Endothelial cell of umbilical vein (primary cell): ENCODE measurements around the gene RWDD2A. TPM values are rescaled to one million over a fixed set of nuclear protein-coding genes. Genes with fewer than 3 reads are reported as not detected.

ENCODE experiments used
- BruUV-seq: library from RNA; stranded (reverse); fragments of 400-500 nt; replicated peaks from 2 replicates; lab custom pipeline; 2021; lab: Mats Ljungman, UMichigan
- CTCF ChIA-PET: fragments of 300-600, 350-600 bp; sonication (Branson Sonifier 250); formaldehyde crosslinking; loops from one replicate; lab custom pipeline; 2021; ENCODE audit warnings: antibody characterized with exemption, inconsistent platforms; lab: Charles Lee
- POLR2A ChIA-PET: fragments of 300-600, 350-600 bp; sonication (Branson Sonifier 250); formaldehyde crosslinking; loops from one replicate; lab custom pipeline; 2021; ENCODE audit warnings: antibody characterized with exemption, inconsistent platforms; lab: Charles Lee
- DNase-seq: peaks from one replicate; pipeline ENCODE4 v3.0.0-alpha.2; 2011; ENCODE audit warnings: low read depth, low spot score
- FAIRE-seq: peaks from 2 replicates; lab custom pipeline; 2011; peaks lifted over from hg19 to GRCh38; lab: Jason Lieb, UNC
- H2AFZ ChIP-seq: 2 replicates; pipeline ENCODE4 v1.6.0; 2012; ENCODE audit warnings: low read depth, low read length, control low read depth, inconsistent platforms
- H3K27ac ChIP-seq: 2 replicates; pipeline ENCODE4 v1.5.1; 2011; ENCODE audit warnings: low read depth, mild to moderate bottlenecking, control low read depth, low read length, moderate library complexity; ENCODE audit not compliant: insufficient read depth
- H3K27me3 ChIP-seq, 2 experiments: 2 replicates each; pipeline versions ENCODE4 v1.6.0 to v1.6.1; 2011; ENCODE audit warnings: low read length in 2 of 2, mixed read lengths in 1 of 2; ENCODE audit not compliant: control insufficient read depth in 2 of 2, insufficient read depth in 2 of 2
- H3K36me3 ChIP-seq, 2 experiments: 2 replicates in 1 of 2; 3 replicates in 1 of 2; pipeline ENCODE4 v1.5.1; 2011; ENCODE audit warnings: low read length in 2 of 2, mild to moderate bottlenecking in 1 of 2, moderate library complexity in 1 of 2; ENCODE audit not compliant: control insufficient read depth in 2 of 2, insufficient read depth in 2 of 2; ENCODE audit errors: extremely low read depth in 1 of 2
- H3K4me1 ChIP-seq: 3 replicates; pipeline ENCODE4 v1.5.1; 2011; ENCODE audit warnings: mild to moderate bottlenecking, low read length; ENCODE audit not compliant: control insufficient read depth, insufficient read depth; ENCODE audit errors: extremely low read depth
- H3K4me2 ChIP-seq: 2 replicates; pipeline ENCODE4 v1.6.1; 2011; ENCODE audit warnings: low read length, control low read depth, mixed read lengths; ENCODE audit not compliant: insufficient read depth
- H3K4me3 ChIP-seq, 3 experiments: fragments of 200-600 bp in 1 of 3; sonication (generic), shearing (Covaris generic) in 1 of 3; replicated peaks in 1 of 3; 2 replicates each; pipeline ENCODE4 v1.5.1; 2011 to 2016; ENCODE audit warnings: control low read depth in 3 of 3, low read length in 3 of 3, mild to moderate bottlenecking in 2 of 3, inconsistent platforms in 1 of 3, low read depth in 1 of 3, moderate library complexity in 1 of 3; ENCODE audit not compliant: insufficient read depth in 1 of 3
- H3K79me2 ChIP-seq: 2 replicates; pipeline ENCODE4 v1.6.0; 2012; ENCODE audit warnings: low read length, inconsistent platforms; ENCODE audit not compliant: control insufficient read depth, insufficient read depth
- H3K9ac ChIP-seq: replicated peaks from 2 replicates; pipeline ENCODE3; 2011; ENCODE audit warnings: low read length, control low read depth; ENCODE audit not compliant: insufficient read depth; ENCODE audit errors: extremely low read depth
- H3K9me1 ChIP-seq: replicated peaks from 3 replicates; pipeline ENCODE4 v1.6.0; 2011; ENCODE audit warnings: mild to moderate bottlenecking, low read length; ENCODE audit not compliant: control insufficient read depth, insufficient read depth; ENCODE audit errors: extremely low read depth
- H3K9me3 ChIP-seq: replicated peaks from 2 replicates; pipeline ENCODE4 v1.5.1; 2012; ENCODE audit warnings: low read length, inconsistent platforms; ENCODE audit not compliant: control insufficient read depth, insufficient read depth
- H4K20me1 ChIP-seq: replicated peaks from 2 replicates; pipeline ENCODE3; 2011; ENCODE audit warnings: mild to moderate bottlenecking, low read length; ENCODE audit not compliant: control insufficient read depth, insufficient read depth; ENCODE audit errors: extremely low read depth
- EZH2 ChIP-seq: IDR thresholded peaks from 2 replicates; pipeline ENCODE4 v1.6.1; 2012; ENCODE audit warnings: borderline replicate concordance, low read depth, mild to moderate bottlenecking, moderate library complexity, low read length, inconsistent platforms; ENCODE audit not compliant: severe bottlenecking
- FOS ChIP-seq: IDR thresholded peaks from 2 replicates; pipeline ENCODE4 v1.6.1; 2011; ENCODE audit warnings: mild to moderate bottlenecking, low read length, moderate library complexity, borderline replicate concordance; ENCODE audit not compliant: insufficient read depth
- GATA2 ChIP-seq: IDR thresholded peaks from 2 replicates; pipeline ENCODE4 v1.7.0; 2011; ENCODE audit warnings: low read depth, mild to moderate bottlenecking, moderate library complexity, mixed read lengths, low read length; ENCODE audit not compliant: insufficient read length, insufficient read depth
- POLR2A ChIP-seq: IDR thresholded peaks from 2 replicates; pipeline ENCODE4 v1.6.1; 2012; ENCODE audit warnings: low read depth, mild to moderate bottlenecking, control low read depth, low read length
- POLR2AphosphoS5 ChIP-seq: IDR thresholded peaks from 2 replicates; pipeline ENCODE4 v1.6.1; 2012; ENCODE audit warnings: low read depth, mild to moderate bottlenecking, control low read depth, low read length, moderate library complexity; ENCODE audit not compliant: insufficient read depth
- dilution Hi-C: fragments of 300-500 bp; cut with MboI; formaldehyde crosslinking; loops from one replicate; pipeline ENCODE4 v1.15.0; 2019; ENCODE audit warnings: low sequenced_read_pairs; ENCODE audit not compliant: extremely low pct_ligation_motif_present
- intact Hi-C: fragments of 100-400 bp; cut with micrococcal nuclease; formaldehyde crosslinking; loops from one replicate; pipeline ENCODE4 v1.10.0; 2022
- polyA plus RNA-seq, 4 experiments: library from polyadenylated mRNA; depleted of rRNA in 3 of 4; stranded (reverse) in 3 of 4; unstranded in 1 of 4; fragments of >200 nt; gene quantifications; 2 replicates each; pipeline versions ENCODE4 v1.2.1 to v1.2.3, GENCODE V29; 2011 to 2012; ENCODE audit warnings: missing spikeins in 1 of 4
- total RNA-seq: library from RNA; stranded (reverse); gene quantifications from 2 replicates; pipeline ENCODE4 v1.2.3, GENCODE V29; 2021

The RWDD2A gene
- total and polyA plus RNA-seq, 2 donors (not counting 3 experiments of a cell fraction or from before 2014, with no cell fraction given), result 3.2 to 4.5 TPM

- H3K36me3 ChIP-seq, result peaks cover 0 to 17% of the 10 kb centered on the region in 2 experiments
- peaks cover 2% of the 10 kb centered on the region for H4K20me1 ChIP-seq
- peak; percentile 44 for DNase-seq
- peak overlapping the region; percentile 91 for H3K4me2 ChIP-seq
- peak overlapping the region; percentile 52 to 99 (median 94) for H3K4me3 ChIP-seq
- ChIA-PET POLR2A (no interaction called here), CTCF (interaction anchor here (0.6 to 8.7 kb wide), 7 partner anchors 18 to 137 kb away, joined by 3 to 83 read pairs (median 4); partner anchors contain the start of genes DOP1A and UBE3D)
- no peak for FAIRE-seq
- no peaks in the 10 kb centered on the region for H3K9me1 ChIP-seq
- no peaks in the 10 kb centered on the region for H3K27me3 ChIP-seq
- dilution Hi-C loops (no loop called here), intact Hi-C loops (loop anchor here (1.0 to 10.0 kb wide), 4 partner anchors 21 to 949 kb away; partner anchors contain the start of genes DOP1A, IBTK and TPBG)
- H3K27ac ChIP-seq, result peak overlapping the region; percentile 49
- BruUV-seq, result TSS peak; percentile 21
- peaks cover 32% of the 10 kb centered on the region for H3K4me1 ChIP-seq
- H3K79me2 ChIP-seq, result peaks cover 37% of the 10 kb centered on the region
- peak overlapping the region; percentile 93 for H3K9ac ChIP-seq
- H3K9me3 ChIP-seq, result no peaks in the 10 kb centered on the region
- TF ChIP-seq EZH2, result no peak
- peak; percentile 29 for TF ChIP-seq POLR2AphosphoS5
- H2AFZ ChIP-seq, result peak overlapping the region; percentile 85
These were observed 800 bp downstream of the RWDD2A start for GRCh38 chr6:83193747-83194566.

GRCh38 chr6:83198486-83199172 is 5.5 kb downstream of the RWDD2A start:
- H2AFZ ChIP-seq, result no peak overlapping the region
- TF ChIP-seq FOS (peak; percentile 68), POLR2A (no peak), GATA2 (peak; percentile 44)
- CTCF ChIA-PET, result interaction anchor here (0.7 to 8.7 kb wide), 7 partner anchors 10 to 316 kb away, joined by 3 to 83 read pairs (median 4); partner anchors contain the start of genes DOP1A and UBE3D
- no peaks in the 10 kb centered on the region for H3K27me3 ChIP-seq
- BruUV-seq, result no TSS peak
- H3K4me1 ChIP-seq, result peaks cover 32% of the 10 kb centered on the region
- no peaks in the 10 kb centered on the region for H3K9me3 ChIP-seq
- H3K9me1 ChIP-seq, result no peaks in the 10 kb centered on the region
- DNase-seq (peak; percentile 65), FAIRE-seq (peak; percentile 85)
- no peak overlapping the region for H3K4me3 ChIP-seq
- H3K79me2 ChIP-seq, result no peaks in the 10 kb centered on the region
- H4K20me1 ChIP-seq, result no peaks in the 10 kb centered on the region
- H3K9ac ChIP-seq, result peak overlapping the region; percentile 12
- POLR2A ChIA-PET, result interaction anchor here (0.6 to 0.7 kb wide), 4 partner anchors 16 to 318 kb away, joined by 3 to 7 read pairs (median 4); no protein-coding TSS in a partner anchor
- H3K4me2 ChIP-seq, result peak overlapping the region; percentile 49
- H3K27ac ChIP-seq, result peak overlapping the region; percentile 88
- intact Hi-C loops, result loop anchor here (10.0 kb wide), 2 partner anchors 834 to 954 kb away; partner anchors contain the start of genes IBTK and TPBG
- dilution Hi-C loops, result no loop called here
- peaks cover 0 to 7% of the 10 kb centered on the region in 2 experiments for H3K36me3 ChIP-seq
